BJ (cell line): Measurements from ENCODE around the gene KLHL29. TPM values are rescaled to one million over a fixed set of nuclear protein-coding genes. Genes with fewer than 3 reads are reported as not detected.

Experiments used
- CTCF ChIA-PET: fragments of 350-600 bp; formaldehyde crosslinking; extraction: SDS; loops from one replicate; lab custom pipeline; 2021; ENCODE audit warnings: antibody characterized with exemption, inconsistent platforms; lab: Yijun Ruan, JAX
- POLR2A ChIA-PET: fragments of 300-600 bp; sonication (Branson Sonifier 250); formaldehyde crosslinking; extraction: SDS; loops from one replicate; lab custom pipeline; 2021; ENCODE audit warnings: antibody characterized with exemption; lab: Charles Lee
- DNase-seq: peaks from one replicate; pipeline ENCODE4 v3.0.0-alpha.2; 2011; ENCODE audit warnings: low read depth
- H3K27me3 ChIP-seq: 2 replicates; pipeline ENCODE4 v1.6.0; 2011; ENCODE audit warnings: low read length; ENCODE audit not compliant: control insufficient read depth, insufficient read depth
- H3K36me3 ChIP-seq: 2 replicates; pipeline ENCODE4 v1.5.1; 2011; ENCODE audit warnings: low read length; ENCODE audit not compliant: control insufficient read depth, insufficient read depth
- H3K4me3 ChIP-seq: 2 replicates; pipeline ENCODE4 v1.5.1; 2011; ENCODE audit warnings: low read depth, mild to moderate bottlenecking, control low read depth, low read length
- polyA plus RNA-seq: library from polyadenylated mRNA; depleted of rRNA; stranded (reverse); fragments of >200 nt; gene quantifications from 2 replicates; pipeline ENCODE4 v1.2.3, GENCODE V29; 2011
- TF ChIP-seq, protein P1 (sequence below): IDR thresholded peaks from 2 replicates; pipeline ENCODE4 v1.5.1; 2011; ENCODE audit warnings: low read depth, mild to moderate bottlenecking, control low read depth, inconsistent platforms, low read length, moderate library complexity; ENCODE audit not compliant: insufficient read depth

The KLHL29 gene
- polyA plus RNA-seq, 1 experiment = 10.0 TPM

DNA sequence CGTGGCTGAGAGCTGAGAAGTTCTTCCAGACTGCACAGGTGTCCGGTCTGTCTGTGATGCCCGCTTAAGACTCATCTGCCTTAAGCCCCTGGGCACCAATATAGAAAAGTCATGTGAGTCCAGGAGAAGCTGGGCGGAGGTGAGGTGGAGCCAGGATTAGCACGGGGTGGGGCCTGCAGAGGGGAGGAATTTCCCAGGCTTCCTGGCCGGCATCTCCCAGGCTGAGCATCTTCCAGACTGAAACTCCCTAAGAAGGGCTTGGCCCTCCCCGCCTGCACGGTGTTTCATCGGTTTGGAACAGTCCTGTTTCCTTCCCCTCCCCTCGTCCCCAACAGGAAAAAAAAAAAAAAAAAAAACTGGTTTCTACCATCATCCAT is 271.6 kb downstream of the KLHL29 start:
- TF ChIP-seq, protein P1, sequence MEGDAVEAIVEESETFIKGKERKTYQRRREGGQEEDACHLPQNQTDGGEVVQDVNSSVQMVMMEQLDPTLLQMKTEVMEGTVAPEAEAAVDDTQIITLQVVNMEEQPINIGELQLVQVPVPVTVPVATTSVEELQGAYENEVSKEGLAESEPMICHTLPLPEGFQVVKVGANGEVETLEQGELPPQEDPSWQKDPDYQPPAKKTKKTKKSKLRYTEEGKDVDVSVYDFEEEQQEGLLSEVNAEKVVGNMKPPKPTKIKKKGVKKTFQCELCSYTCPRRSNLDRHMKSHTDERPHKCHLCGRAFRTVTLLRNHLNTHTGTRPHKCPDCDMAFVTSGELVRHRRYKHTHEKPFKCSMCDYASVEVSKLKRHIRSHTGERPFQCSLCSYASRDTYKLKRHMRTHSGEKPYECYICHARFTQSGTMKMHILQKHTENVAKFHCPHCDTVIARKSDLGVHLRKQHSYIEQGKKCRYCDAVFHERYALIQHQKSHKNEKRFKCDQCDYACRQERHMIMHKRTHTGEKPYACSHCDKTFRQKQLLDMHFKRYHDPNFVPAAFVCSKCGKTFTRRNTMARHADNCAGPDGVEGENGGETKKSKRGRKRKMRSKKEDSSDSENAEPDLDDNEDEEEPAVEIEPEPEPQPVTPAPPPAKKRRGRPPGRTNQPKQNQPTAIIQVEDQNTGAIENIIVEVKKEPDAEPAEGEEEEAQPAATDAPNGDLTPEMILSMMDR = no peak
- Histone ChIP-seq H3K27me3 (no peaks in the 10 kb centered on the region; the same call in 1 of the 2 replicates), H3K36me3 (peaks cover 4% of the 10 kb centered on the region), H3K4me3 (no peak overlapping the region)
- DNase-seq = no peak
- CTCF ChIA-PET = no interaction called here
- POLR2A ChIA-PET = no interaction called here

DNA sequence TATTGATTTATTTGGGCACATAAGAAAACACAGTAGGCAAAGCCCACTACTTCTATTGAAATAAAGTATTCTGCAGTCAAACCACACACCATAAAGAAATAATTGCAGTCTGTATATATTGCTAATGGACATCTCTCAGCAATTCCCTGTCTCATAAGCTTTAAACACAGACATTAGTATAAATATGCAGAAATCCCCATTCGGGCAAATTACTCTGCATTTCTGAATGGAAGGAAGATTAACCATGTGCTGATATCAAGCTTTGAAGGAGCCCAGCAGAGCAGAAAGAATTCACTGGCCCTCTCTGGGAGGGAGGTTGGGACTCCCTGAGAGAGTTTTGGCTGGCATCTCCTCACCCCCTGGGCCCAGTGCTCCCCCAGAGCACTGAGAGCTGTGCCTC is 272.4 kb downstream of the KLHL29 start:
- DNase-seq = no peak
- TF ChIP-seq, protein P1 = no peak
- H3K36me3 ChIP-seq = peaks cover 4% of the 10 kb centered on the region
- H3K27me3 ChIP-seq = no peaks in the 10 kb centered on the region; the same call in 1 of the 2 replicates
- ChIA-PET POLR2A (no interaction called here), CTCF (interaction anchor here (1.7 kb wide), 1 partner anchor 40 kb away, joined by 3 read pairs; no protein-coding TSS in a partner anchor)
- no peak overlapping the region for H3K4me3 ChIP-seq

DNA sequence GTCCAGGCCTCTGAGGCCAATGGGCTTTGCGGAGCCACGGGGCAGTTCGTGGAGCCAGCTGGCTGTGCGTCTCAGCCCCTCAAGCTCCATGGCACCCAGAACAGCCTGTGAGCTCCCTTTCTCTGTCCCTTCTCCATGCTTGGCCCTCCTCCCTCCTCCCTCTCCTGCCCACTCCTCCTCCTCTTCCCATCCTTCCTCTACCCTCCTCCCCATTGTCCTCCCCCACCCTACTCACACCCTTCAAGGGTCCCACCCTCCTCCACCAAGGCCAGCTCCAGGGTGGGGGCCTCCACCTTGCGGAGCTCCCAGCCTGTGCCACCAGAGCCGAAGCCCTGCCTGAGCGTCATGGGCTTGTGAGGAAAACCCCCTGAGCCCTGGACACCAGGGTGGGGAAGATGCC is 273.0 kb downstream of the KLHL29 start:
- Histone ChIP-seq H3K4me3 (no peak overlapping the region), H3K36me3 (peaks cover 4% of the 10 kb centered on the region), H3K27me3 (no peaks in the 10 kb centered on the region; the same call in 1 of the 2 replicates)
- POLR2A ChIA-PET = no interaction called here
- CTCF ChIA-PET = interaction anchor here (1.7 kb wide), 1 partner anchor 40 kb away, joined by 3 read pairs; no protein-coding TSS in a partner anchor
- TF ChIP-seq, protein P1 = no peak
- no peak for DNase-seq

DNA sequence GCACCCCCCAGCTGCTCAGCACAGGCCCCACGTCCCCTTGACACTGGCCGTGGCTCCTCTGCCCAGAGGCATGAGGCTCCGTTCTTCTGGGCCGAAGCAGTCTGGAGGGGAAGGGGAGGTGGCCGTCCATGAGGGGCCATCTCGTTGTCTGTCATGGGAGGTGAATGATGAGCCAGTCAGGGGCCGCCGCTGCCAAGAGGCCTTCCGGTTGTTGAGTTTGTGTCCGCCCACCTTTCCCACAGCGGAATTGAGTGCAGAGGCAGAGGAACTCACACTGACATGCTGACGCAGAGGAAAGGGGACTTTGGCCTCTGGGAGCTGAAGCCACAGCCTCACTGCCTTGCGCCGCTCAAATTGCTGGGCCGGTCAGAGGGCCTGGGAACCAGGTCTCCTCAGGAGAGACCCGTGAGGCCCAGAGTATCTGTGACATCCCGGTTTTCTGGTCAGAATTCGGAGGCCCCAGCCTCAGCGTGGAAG is 273.5 kb downstream of the KLHL29 start:
- CTCF ChIA-PET = interaction anchor here (1.7 kb wide), 1 partner anchor 41 kb away, joined by 3 read pairs; no protein-coding TSS in a partner anchor
- no peak for DNase-seq

DNA sequence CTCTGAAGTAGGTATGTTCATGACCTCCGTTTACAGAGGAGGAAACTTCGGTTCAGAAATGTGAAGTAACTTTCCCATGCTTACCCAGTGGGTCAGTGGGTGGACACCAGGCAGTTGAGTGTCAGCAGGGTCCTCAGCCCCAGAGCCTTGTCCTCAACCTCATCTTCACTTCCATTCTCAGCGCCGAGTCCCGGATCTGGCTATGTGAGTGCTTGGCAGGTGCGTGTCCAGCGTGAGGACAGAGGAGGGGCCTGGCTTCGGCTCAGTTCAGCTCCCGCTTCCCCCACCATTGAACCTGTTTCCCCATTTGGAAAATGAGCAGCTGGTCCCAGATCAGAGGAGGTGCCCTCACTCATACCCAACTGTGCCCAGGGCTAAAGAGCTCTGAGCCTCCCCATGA is 274.3 kb downstream of the KLHL29 start:
- H3K4me3 ChIP-seq = no peak overlapping the region
- CTCF ChIA-PET = no interaction called here
- POLR2A ChIA-PET = no interaction called here
- peaks cover 4% of the 10 kb centered on the region for H3K36me3 ChIP-seq
- no peaks in the 10 kb centered on the region; the same call in 1 of the 2 replicates for H3K27me3 ChIP-seq
- no peak for DNase-seq
- TF ChIP-seq, protein P1 = no peak

More for the DNA sequence above, 273.5 kb downstream of the KLHL29 start:
- Histone ChIP-seq H3K27me3 (no peaks in the 10 kb centered on the region; the same call in 1 of the 2 replicates), H3K4me3 (no peak overlapping the region), H3K36me3 (peaks cover 4% of the 10 kb centered on the region)
- POLR2A ChIA-PET = no interaction called here
- TF ChIP-seq, protein P1 = no peak
